K562 (cell line): ENCODE data around the gene SELENOO. TPM values are rescaled to one million over a fixed set of nuclear protein-coding genes. Genes with fewer than 3 reads are reported as not detected.

Experiments
- ATAC-seq: fragments of 200-7000 bp; cut with Tn5 transposase; 3 replicates; pipeline ENCODE4 v1.9.1; 2020; ENCODE audit warnings: moderate library complexity
- BruUV-seq: library from RNA; stranded (reverse); fragments of 400-500 nt; replicated peaks from 2 replicates; lab custom pipeline; 2021; lab: Mats Ljungman, UMichigan
- CTCF ChIA-PET: fragments of 300-600 bp; formaldehyde crosslinking; extraction: SDS; loops from one replicate; lab custom pipeline; 2021; ENCODE audit warnings: low intra/inter-chr PET ratio; lab: Yijun Ruan, JAX
- POLR2A ChIA-PET: fragments of 300-600, 350-650 bp; sonication (Branson Sonifier 250); formaldehyde crosslinking; extraction: SDS; loops from one replicate; lab custom pipeline; 2021; ENCODE audit warnings: antibody characterized with exemption, inconsistent platforms; lab: Yijun Ruan, JAX
- DNase-seq, 4 experiments: peaks; one replicate each; pipeline versions ENCODE4 v3.0.0 to v3.0.0-alpha.2; 2011 to 2018; ENCODE audit warnings: low spot score in 3 of 4, mixed read lengths in 3 of 4; ENCODE audit errors: extremely low read depth in 1 of 4
- FAIRE-seq: peaks from 2 replicates; lab custom pipeline; 2011; peaks lifted over from hg19 to GRCh38; lab: Jason Lieb, UNC
- H2AFZ ChIP-seq: 2 replicates; pipeline ENCODE4 v1.6.0; 2011; ENCODE audit warnings: low read depth, low read length, control low read depth, inconsistent platforms
- H3K27ac ChIP-seq: fragments of 200-600 bp; 3 replicates; pipeline ENCODE4 v1.8.0; 2011; ENCODE audit warnings: low read depth, mild to moderate bottlenecking, control low read depth, inconsistent platforms, low read length, moderate library complexity, mixed read lengths; ENCODE audit errors: extremely low read depth
- H3K27me3 ChIP-seq, 2 experiments: fragments of 300-600 bp in 1 of 2; 2 replicates in 1 of 2; 3 replicates in 1 of 2; pipeline versions ENCODE4 v1.6.0 to v1.8.0; 2011; ENCODE audit warnings: inconsistent platforms in 2 of 2, low read length in 2 of 2, mild to moderate bottlenecking in 1 of 2, mixed read lengths in 1 of 2, moderate library complexity in 1 of 2; ENCODE audit not compliant: control insufficient read depth in 2 of 2, insufficient read depth in 2 of 2
- H3K36me3 ChIP-seq: fragments of 300-600 bp; 3 replicates; pipeline ENCODE4 v1.8.0; 2011; ENCODE audit warnings: mild to moderate bottlenecking, low read length, inconsistent platforms; ENCODE audit not compliant: control insufficient read depth, insufficient read depth
- H3K4me1 ChIP-seq, 2 experiments: fragments of 200-600 bp in 1 of 2; replicated peaks in 1 of 2; 2 replicates in 1 of 2; 3 replicates in 1 of 2; pipeline versions ENCODE4 v1.5.1 to v1.8.0; 2011; ENCODE audit warnings: inconsistent platforms in 2 of 2, low read length in 2 of 2, mild to moderate bottlenecking in 1 of 2, mixed read lengths in 1 of 2, moderate library complexity in 1 of 2; ENCODE audit not compliant: control insufficient read depth in 2 of 2, insufficient read depth in 2 of 2
- H3K4me2 ChIP-seq: 2 replicates; pipeline ENCODE4 v1.6.1; 2011; ENCODE audit warnings: low read length, control low read depth, inconsistent platforms, mixed read lengths; ENCODE audit not compliant: insufficient read depth
- H3K4me3 ChIP-seq: fragments of 200-600 bp; sonication (generic), shearing (Covaris generic); 2 replicates; pipeline ENCODE4 v1.5.1; 2016; ENCODE audit warnings: control low read depth, inconsistent platforms
- H3K79me2 ChIP-seq: fragments of 200-600 bp; 3 replicates; pipeline ENCODE4 v1.8.0; 2011; ENCODE audit warnings: low read length, inconsistent platforms; ENCODE audit not compliant: control insufficient read depth, insufficient read depth
- H3K9ac ChIP-seq, 2 experiments: 2 replicates each; pipeline versions ENCODE4 v1.6.0 to v1.6.1; 2011; ENCODE audit warnings: low read depth in 2 of 2, low read length in 2 of 2, control low read depth in 1 of 2, inconsistent platforms in 1 of 2, mild to moderate bottlenecking in 1 of 2, mixed read lengths in 1 of 2; ENCODE audit not compliant: insufficient read depth in 1 of 2
- H3K9me1 ChIP-seq: one replicate; pipeline ENCODE4 v1.6.0; 2011; ENCODE audit warnings: inconsistent platforms, mild to moderate bottlenecking, low read length, moderate library complexity; ENCODE audit not compliant: control insufficient read depth, insufficient read depth
- H3K9me3 ChIP-seq: replicated peaks from 2 replicates; pipeline ENCODE4 v1.5.1; 2011; ENCODE audit warnings: low read depth, low read length, inconsistent platforms; ENCODE audit not compliant: control insufficient read depth, insufficient read depth
- H4K20me1 ChIP-seq: replicated peaks from 2 replicates; pipeline ENCODE4 v1.6.1; 2011; ENCODE audit warnings: low read length, inconsistent platforms, mixed read lengths; ENCODE audit not compliant: control insufficient read depth, insufficient read depth
- C11orf30 ChIP-seq: fragments of 450-650 bp; IDR thresholded peaks from 2 replicates; pipeline ENCODE4 v1.6.1; 2016; ENCODE audit warnings: low read depth, mild to moderate bottlenecking
- FOXJ2 ChIP-seq: fragments of 200-800 bp; sonication (Bioruptor generic); IDR thresholded peaks from 2 replicates; pipeline ENCODE4 v1.6.1; 2016; ENCODE audit warnings: missing genetic modification characterization, missing compliant biosample characterization
- GTF2F1 ChIP-seq: IDR thresholded peaks from 2 replicates; pipeline ENCODE4 v1.6.1; 2011; ENCODE audit warnings: low read depth, low read length, improper control_type of control experiment
- MAFF ChIP-seq: IDR thresholded peaks from 2 replicates; pipeline ENCODE4 v1.6.1; 2012; ENCODE audit warnings: low read length, improper control_type of control experiment
- MAFG ChIP-seq: fragments of 450-650 bp; conservative IDR thresholded peaks from 2 replicates; pipeline ENCODE4 v1.6.1; 2016; ENCODE audit warnings: missing genetic modification characterization, missing compliant biosample characterization
- MAFK ChIP-seq: IDR thresholded peaks from 2 replicates; pipeline ENCODE4 v1.6.1; 2011; ENCODE audit warnings: low read length, improper control_type of control experiment
- RBFOX2 ChIP-seq: fragments of 200-400 bp; formaldehyde crosslinking; IDR thresholded peaks from 2 replicates; pipeline ENCODE4 v1.6.1; 2017; ENCODE audit warnings: low read depth, mild to moderate bottlenecking, low read length, moderate library complexity
- TFE3 ChIP-seq: fragments of 450-650 bp; formaldehyde crosslinking; IDR thresholded peaks from 2 replicates; pipeline ENCODE4 v1.4.0; 2020; ENCODE audit warnings: mild to moderate bottlenecking, mixed read lengths
- ZBTB33 ChIP-seq: sonication (generic); formaldehyde crosslinking; IDR thresholded peaks from 2 replicates; pipeline ENCODE4 v1.8.1; 2023; ENCODE audit warnings: mild to moderate bottlenecking, missing genetic modification reagents
- ZKSCAN3 ChIP-seq: fragments of 250-450 bp; sonication (Bioruptor Pico); IDR thresholded peaks from 2 replicates; pipeline ENCODE4 v1.4.0; 2020
- ZNF175 ChIP-seq: fragments of 200-800 bp; sonication (Bioruptor generic); IDR thresholded peaks from 2 replicates; pipeline ENCODE4 v1.6.1; 2016; ENCODE audit warnings: low read depth, mild to moderate bottlenecking, missing genetic modification characterization, missing compliant biosample characterization
- ZNF316 ChIP-seq: fragments of 450-650 bp; IDR thresholded peaks from 2 replicates; pipeline ENCODE4 v1.6.1; 2016
- ZNF324 ChIP-seq: fragments of 250-450 bp; sonication (Bioruptor Pico); IDR thresholded peaks from 2 replicates; pipeline ENCODE4 v1.4.0; 2020; ENCODE audit warnings: mild to moderate bottlenecking
- WGBS: fragments of 100-300 bp; shearing (Covaris generic); methylation state at CpG from one replicate; pipeline ENCODE4 v1.1.6; 2016; ENCODE audit warnings: low coverage, mixed read lengths; ENCODE audit not compliant: insufficient coverage; ENCODE audit errors: missing lambda C conversion rate; 5-methylcytosine and 5-hydroxymethylcytosine counted together
- in situ Hi-C: fragments of 300-500 bp; cut with MboI; formaldehyde crosslinking; loops from 4 replicates; pipeline ENCODE4 v1.15.0; 2018; ENCODE audit warnings: inconsistent platforms, mixed read lengths
- intact Hi-C: fragments of 100-400 bp; cut with micrococcal nuclease; formaldehyde crosslinking; loops from 2 replicates; pipeline ENCODE4 v1.14.2; 2022
- polyA plus RNA-seq, 8 experiments: library from polyadenylated mRNA; depleted of rRNA in 4 of 8; stranded (reverse) in 5 of 8; unstranded in 3 of 8; fragments of >200 nt; fragmentation: Nextera tagmentation in 2 of 8; fragmentation: Illumina TruSeq in 1 of 8; extraction: Ambion mirVana in 2 of 8; extraction: Trizol in 1 of 8; gene quantifications; 2 replicates each; pipeline versions ENCODE4 v1.2.1 to v1.2.3, GENCODE V29; 2011 to 2014; ENCODE audit warnings: inconsistent platforms in 1 of 8, missing spikeins in 1 of 8
- total RNA-seq, 7 experiments: library from RNA; depleted of rRNA in 6 of 7; stranded (reverse); fragments of >200 nt in 6 of 7; fragmentation: Illumina TruSeq in 2 of 7; extraction: Trizol in 2 of 7; gene quantifications; 2 replicates each; pipeline versions ENCODE4 v1.2.1 to v1.2.3, GENCODE V29; 2011 to 2021; ENCODE audit warnings: low replicate concordance in 1 of 7

Gene SELENOO
- total and polyA plus RNA-seq, 9 of the 15 experiments (the other 6 are each of a cell fraction or from before 2014, with no cell fraction given): 0.37 to 24.9 (median 8.3) TPM

- H3K4me1 ChIP-seq: peaks cover 15 to 94% of the 10 kb centered on the region in 2 experiments; a peak in 4 of 5 replicates
- DNase-seq (no peak), FAIRE-seq (no peak), ATAC-seq (no peak)
- ChIA-PET POLR2A (interaction anchor here (1.0 kb wide), 1 partner anchor 14 kb away, joined by 3 read pairs; no protein-coding TSS in a partner anchor), CTCF (no interaction called here)
- no peak overlapping the region for H3K4me2 ChIP-seq
- H3K9me1 ChIP-seq: no peaks in the 10 kb centered on the region
- intact Hi-C loops: no loop called here
- H3K9me3 ChIP-seq: no peaks in the 10 kb centered on the region
- WGBS: 87% methylated on average over 12 of the region's 24 CpGs
- no peak overlapping the region for H2AFZ ChIP-seq
- in situ Hi-C loops: no loop called here
- peaks cover 49% of the 10 kb centered on the region; the same call in 1 of the 3 replicates for H3K36me3 ChIP-seq
- no TSS peak for BruUV-seq
- no peaks in the 10 kb centered on the region for H4K20me1 ChIP-seq
- H3K27ac ChIP-seq: no peak overlapping the region
- H3K4me3 ChIP-seq: no peak overlapping the region
- TF ChIP-seq MAFF (0 out of 2 replicates have a peak, but pooled peaks have one; percentile 18), ZNF316 (peak; percentile 85), ZNF175 (CRISPR knock-in tag) (no peak), MAFG (tag) (peak; percentile 64), ZKSCAN3 (CRISPR knock-in tag) (no peak), ZNF324 (no peak), RBFOX2 (peak; percentile 25; the same call in 1 of the 2 replicates), C11orf30 (peak; percentile 82), ZBTB33 (peak; percentile 52; the same call in 1 of the 2 replicates), FOXJ2 (no peak), TFE3 (CRISPR knock-in tag) (0 out of 2 replicates have a peak, but pooled peaks have one; percentile 24), MAFK (peak; percentile 50), GTF2F1 (no peak)
- no peaks in the 10 kb centered on the region for H3K27me3 ChIP-seq
- H3K79me2 ChIP-seq: peaks cover 27% of the 10 kb centered on the region
- peak overlapping the region in 1 of 2 experiments; percentile 78; a peak in 2 of 4 replicates for H3K9ac ChIP-seq
These were observed 57.8 kb downstream of the SELENOO start for GRCh38 chr22:50258361-50259292.
